ENCODE results near the gene SPPL3.
"Not testable (repeated sequence)": the region's sequence is repeated elsewhere in the genome, so short reads cannot be mapped to it uniquely, and the experiment has no call there.

Gene SPPL3

GRCh38 chr12:120904197-120904773, at the start of gene SPPL3:
Gene SPPL3 (minus strand): TSS chr12:120904358. CDS start chr12:120903867, 491 bp downstream.
- Mint-ChIP-seq H3K36me3 (ENCODE audit: low read depth) (peaks cover 27% of the 10 kb centered on the region), H3K4me1 (ENCODE audit: low read depth) (peaks cover 33% of the 10 kb centered on the region), H3K4me3 (peak within 1 kb of the TSS; percentile 100), H3K27ac (peak within 1 kb of the TSS; percentile 98), H3K9me3 (no peaks in the 10 kb centered on the region), H3K27me3 (no peaks in the 10 kb centered on the region)
- DNase-seq, result peak; percentile 96

GRCh38 chr12:120950807-120951206, 46.6 kb upstream of the SPPL3 start:
- no peak overlapping the region for H3K27ac Mint-ChIP-seq
- H3K27me3 Mint-ChIP-seq, result no peaks in the 10 kb centered on the region
- H3K4me3 Mint-ChIP-seq, result no peak overlapping the region
- peaks cover under 1% of the 10 kb centered on the region for H3K4me1 Mint-ChIP-seq (ENCODE audit: low read depth)
- no peaks in the 10 kb centered on the region for H3K36me3 Mint-ChIP-seq (ENCODE audit: low read depth)
- no peaks in the 10 kb centered on the region for H3K9me3 Mint-ChIP-seq
- no peak for DNase-seq

- not testable (repeated sequence) for H3K9me3 Mint-ChIP-seq; H3K4me3 Mint-ChIP-seq; H3K4me1 Mint-ChIP-seq (ENCODE audit: low read depth); H3K27me3 Mint-ChIP-seq; H3K36me3 Mint-ChIP-seq (ENCODE audit: low read depth); H3K27ac Mint-ChIP-seq; DNase-seq
These were observed 46.2 kb upstream of the SPPL3 start for GRCh38 chr12:120950260-120950799.

- H3K9me3 Mint-ChIP-seq; DNase-seq; H3K27ac Mint-ChIP-seq; H3K27me3 Mint-ChIP-seq; H3K4me3 Mint-ChIP-seq; H3K36me3 Mint-ChIP-seq (ENCODE audit: low read depth); H3K4me1 Mint-ChIP-seq (ENCODE audit: low read depth): not testable (repeated sequence)
These were observed 41.4 kb upstream of the SPPL3 start for GRCh38 chr12:120945516-120945915.

- peaks cover 9% of the 10 kb centered on the region for H3K4me1 Mint-ChIP-seq (ENCODE audit: low read depth)
- DNase-seq, result peak; percentile 76
- H3K27ac Mint-ChIP-seq, result no peak overlapping the region
- H3K27me3 Mint-ChIP-seq, result no peaks in the 10 kb centered on the region
- no peak overlapping the region for H3K4me3 Mint-ChIP-seq
- H3K36me3 Mint-ChIP-seq (ENCODE audit: low read depth), result no peaks in the 10 kb centered on the region
- H3K9me3 Mint-ChIP-seq, result no peaks in the 10 kb centered on the region
These were observed 40.6 kb upstream of the SPPL3 start for GRCh38 chr12:120944645-120945217.

- Mint-ChIP-seq H3K9me3 (no peaks in the 10 kb centered on the region), H3K27me3 (no peaks in the 10 kb centered on the region), H3K27ac (no peak overlapping the region), H3K4me1 (ENCODE audit: low read depth) (peaks cover 9% of the 10 kb centered on the region), H3K36me3 (ENCODE audit: low read depth) (no peaks in the 10 kb centered on the region), H3K4me3 (no peak overlapping the region)
- DNase-seq, result no peak
These were observed 39.3 kb upstream of the SPPL3 start for GRCh38 chr12:120943482-120943881.

GRCh38 chr12:120941846-120942405, 37.8 kb upstream of the SPPL3 start:
- Mint-ChIP-seq H3K4me3 (no peak overlapping the region), H3K36me3 (ENCODE audit: low read depth) (no peaks in the 10 kb centered on the region), H3K4me1 (ENCODE audit: low read depth) (peaks cover 9% of the 10 kb centered on the region), H3K9me3 (no peaks in the 10 kb centered on the region), H3K27ac (no peak overlapping the region), H3K27me3 (peaks cover 5% of the 10 kb centered on the region)
- DNase-seq, result no peak

- no peak overlapping the region for H3K27ac Mint-ChIP-seq
- H3K36me3 Mint-ChIP-seq (ENCODE audit: low read depth), result no peaks in the 10 kb centered on the region
- peaks cover 5% of the 10 kb centered on the region for H3K27me3 Mint-ChIP-seq
- no peak for DNase-seq
- no peak overlapping the region for H3K4me3 Mint-ChIP-seq
- H3K4me1 Mint-ChIP-seq (ENCODE audit: low read depth), result peaks cover 9% of the 10 kb centered on the region
- no peaks in the 10 kb centered on the region for H3K9me3 Mint-ChIP-seq
These were observed 37.3 kb upstream of the SPPL3 start for GRCh38 chr12:120941412-120941811.

- peaks cover 5% of the 10 kb centered on the region for H3K27me3 Mint-ChIP-seq
- no peak overlapping the region for H3K4me3 Mint-ChIP-seq
- no peak for DNase-seq
- no peak overlapping the region for H3K27ac Mint-ChIP-seq
- H3K9me3 Mint-ChIP-seq, result no peaks in the 10 kb centered on the region
- no peaks in the 10 kb centered on the region for H3K36me3 Mint-ChIP-seq (ENCODE audit: low read depth)
- peaks cover 8% of the 10 kb centered on the region for H3K4me1 Mint-ChIP-seq (ENCODE audit: low read depth)
These were observed 36.6 kb upstream of the SPPL3 start for GRCh38 chr12:120940799-120941198.

GRCh38 chr12:120940006-120940405, 35.8 kb upstream of the SPPL3 start:
- H3K9me3 Mint-ChIP-seq, result no peaks in the 10 kb centered on the region
- DNase-seq, result no peak
- no peak overlapping the region for H3K27ac Mint-ChIP-seq
- H3K4me3 Mint-ChIP-seq, result no peak overlapping the region
- H3K27me3 Mint-ChIP-seq, result peaks cover 5% of the 10 kb centered on the region
- peaks cover 5% of the 10 kb centered on the region for H3K4me1 Mint-ChIP-seq (ENCODE audit: low read depth)
- H3K36me3 Mint-ChIP-seq (ENCODE audit: low read depth), result no peaks in the 10 kb centered on the region

- Mint-ChIP-seq H3K4me3 (no peak overlapping the region), H3K27me3 (peaks cover 5% of the 10 kb centered on the region), H3K9me3 (no peaks in the 10 kb centered on the region), H3K27ac (no peak overlapping the region), H3K4me1 (ENCODE audit: low read depth) (peaks cover 1% of the 10 kb centered on the region), H3K36me3 (ENCODE audit: low read depth) (no peaks in the 10 kb centered on the region)
- no peak for DNase-seq
These were observed 35.4 kb upstream of the SPPL3 start for GRCh38 chr12:120939523-120939922.

GRCh38 chr12:120938496-120938895, 34.3 kb upstream of the SPPL3 start:
- H3K4me1 Mint-ChIP-seq (ENCODE audit: low read depth), result no peaks in the 10 kb centered on the region
- no peak overlapping the region for H3K27ac Mint-ChIP-seq
- H3K9me3 Mint-ChIP-seq, result no peaks in the 10 kb centered on the region
- no peaks in the 10 kb centered on the region for H3K36me3 Mint-ChIP-seq (ENCODE audit: low read depth)
- no peak for DNase-seq
- no peak overlapping the region for H3K4me3 Mint-ChIP-seq
- H3K27me3 Mint-ChIP-seq, result peaks cover 5% of the 10 kb centered on the region

- no peak overlapping the region for H3K4me3 Mint-ChIP-seq
- H3K36me3 Mint-ChIP-seq (ENCODE audit: low read depth), result no peaks in the 10 kb centered on the region
- no peaks in the 10 kb centered on the region for H3K9me3 Mint-ChIP-seq
- no peak overlapping the region for H3K27ac Mint-ChIP-seq
- DNase-seq, result no peak
- peaks cover 5% of the 10 kb centered on the region for H3K27me3 Mint-ChIP-seq
- no peaks in the 10 kb centered on the region for H3K4me1 Mint-ChIP-seq (ENCODE audit: low read depth)
These were observed 32.0 kb upstream of the SPPL3 start for GRCh38 chr12:120936197-120936596.

GRCh38 chr12:120933786-120934185, 29.6 kb upstream of the SPPL3 start:
- Mint-ChIP-seq H3K4me3 (no peak overlapping the region), H3K4me1 (ENCODE audit: low read depth) (no peaks in the 10 kb centered on the region)

GRCh38 chr12:120932956-120933526, 28.9 kb upstream of the SPPL3 start:
- DNase-seq, result no peak
- Mint-ChIP-seq H3K27me3 (peaks cover 5% of the 10 kb centered on the region), H3K9me3 (no peaks in the 10 kb centered on the region), H3K4me3 (no peak overlapping the region), H3K36me3 (ENCODE audit: low read depth) (no peaks in the 10 kb centered on the region), H3K4me1 (ENCODE audit: low read depth) (no peaks in the 10 kb centered on the region), H3K27ac (no peak overlapping the region)

More at GRCh38 chr12:120933786-120934185, 29.6 kb upstream of the SPPL3 start:
- H3K27ac Mint-ChIP-seq, result no peak overlapping the region
- H3K36me3 Mint-ChIP-seq (ENCODE audit: low read depth), result no peaks in the 10 kb centered on the region
- peaks cover 5% of the 10 kb centered on the region for H3K27me3 Mint-ChIP-seq
- no peaks in the 10 kb centered on the region for H3K9me3 Mint-ChIP-seq
- no peak for DNase-seq
